H9 (cell line): ENCODE results near the gene BROX. TPM values are rescaled to one million over a fixed set of nuclear protein-coding genes. Genes with fewer than 3 reads are reported as not detected.

Experiments
- DNase-seq: peaks from one replicate; pipeline ENCODE4 v3.0.0-alpha.2; 2017
- H2AFZ ChIP-seq: one replicate; pipeline ENCODE4 v1.6.1; 2013; ENCODE audit warnings: mild to moderate bottlenecking, low read length, control low read depth, moderate library complexity
- H2AK5ac ChIP-seq: 2 replicates; pipeline ENCODE4 v1.6.1; 2013; ENCODE audit warnings: low read length, control low read depth, mixed read lengths; ENCODE audit not compliant: insufficient read length
- H2BK120ac ChIP-seq: one replicate; pipeline ENCODE4 v1.6.1; 2013; ENCODE audit warnings: low read depth, mild to moderate bottlenecking, low read length, control low read depth, inconsistent platforms; ENCODE audit not compliant: poor library complexity, severe bottlenecking
- H2BK12ac ChIP-seq: 2 replicates; pipeline ENCODE4 v1.6.1; 2013; ENCODE audit warnings: low read length, control low read depth, mixed read lengths, low read depth; ENCODE audit not compliant: insufficient read length
- H2BK15ac ChIP-seq: 2 replicates; pipeline ENCODE4 v1.6.1; 2013; ENCODE audit warnings: low read depth, low read length, control low read depth
- H2BK20ac ChIP-seq: one replicate; pipeline ENCODE4 v1.6.1; 2013; ENCODE audit warnings: low read depth, mild to moderate bottlenecking, low read length, control low read depth, inconsistent platforms; ENCODE audit not compliant: poor library complexity, severe bottlenecking
- H2BK5ac ChIP-seq: 2 replicates; pipeline ENCODE4 v1.6.1; 2013; ENCODE audit warnings: low read length, control low read depth, mixed read lengths; ENCODE audit not compliant: insufficient read length
- H3K14ac ChIP-seq: 2 replicates; pipeline ENCODE4 v1.6.1; 2013; ENCODE audit warnings: low read length, control low read depth; ENCODE audit not compliant: insufficient read depth
- H3K18ac ChIP-seq: 2 replicates; pipeline ENCODE4 v1.6.1; 2013; ENCODE audit warnings: low read depth, mild to moderate bottlenecking, mixed read lengths, low read length, control low read depth; ENCODE audit not compliant: insufficient read length
- H3K23ac ChIP-seq: 2 replicates; pipeline ENCODE4 v1.6.1; 2013; ENCODE audit warnings: low read length, control low read depth, mixed read lengths, low read depth; ENCODE audit not compliant: insufficient read length
- H3K23me2 ChIP-seq: 2 replicates; pipeline ENCODE4 v1.6.1; 2013; ENCODE audit warnings: low read depth, mild to moderate bottlenecking, mixed read lengths, low read length, control low read depth; ENCODE audit not compliant: insufficient read length, poor library complexity, severe bottlenecking
- H3K27ac ChIP-seq: 2 replicates; pipeline ENCODE4 v1.5.1; 2013; ENCODE audit warnings: low read length, control low read depth, mixed read lengths, low read depth; ENCODE audit not compliant: insufficient read length
- H3K27me3 ChIP-seq: 2 replicates; pipeline ENCODE4 v1.6.1; 2013; ENCODE audit warnings: low read length, control low read depth, inconsistent platforms; ENCODE audit not compliant: insufficient read depth
- H3K4ac ChIP-seq: 2 replicates; pipeline ENCODE4 v1.6.1; 2013; ENCODE audit warnings: low read depth, mild to moderate bottlenecking, control low read depth, inconsistent platforms, low read length, moderate library complexity
- H3K4me1 ChIP-seq: 2 replicates; pipeline ENCODE4 v1.6.1; 2013; ENCODE audit warnings: low read length, control low read depth, inconsistent platforms; ENCODE audit not compliant: insufficient read depth
- H3K4me2 ChIP-seq: 2 replicates; pipeline ENCODE4 v1.6.1; 2013; ENCODE audit warnings: low read length, control low read depth, mixed read lengths; ENCODE audit not compliant: insufficient read length, insufficient read depth
- H3K56ac ChIP-seq: 2 replicates; pipeline ENCODE4 v1.6.1; 2013; ENCODE audit warnings: low read depth, mild to moderate bottlenecking, mixed read lengths, low read length, control low read depth; ENCODE audit not compliant: insufficient read length
- H3K79me1 ChIP-seq: 2 replicates; pipeline ENCODE4 v1.6.1; 2013; ENCODE audit warnings: low read depth, mild to moderate bottlenecking, moderate library complexity, low read length, control low read depth, inconsistent platforms; ENCODE audit not compliant: insufficient read depth, poor library complexity, severe bottlenecking
- H3K79me2 ChIP-seq: 2 replicates; pipeline ENCODE4 v1.6.1; 2013; ENCODE audit warnings: low read length, control low read depth, inconsistent platforms; ENCODE audit not compliant: insufficient read depth
- H3K9ac ChIP-seq: 2 replicates; pipeline ENCODE4 v1.6.1; 2013; ENCODE audit warnings: low read length, control low read depth, mixed read lengths; ENCODE audit not compliant: insufficient read length; ENCODE audit errors: extremely low read depth
- H3K9me3 ChIP-seq: one replicate; pipeline ENCODE4 v1.6.1; 2013; ENCODE audit warnings: low read depth, low read length, inconsistent platforms; ENCODE audit not compliant: control insufficient read depth
- H3T11ph ChIP-seq: one replicate; pipeline ENCODE4 v1.6.1; 2013; ENCODE audit warnings: mild to moderate bottlenecking, low read length, control low read depth, inconsistent platforms
- H4K20me1 ChIP-seq: one replicate; pipeline ENCODE4 v1.6.1; 2013; ENCODE audit not compliant: control insufficient read depth, insufficient read length, insufficient read depth
- H4K5ac ChIP-seq: 2 replicates; pipeline ENCODE4 v1.6.1; 2013; ENCODE audit warnings: low read depth, mild to moderate bottlenecking, mixed read lengths, low read length, control low read depth; ENCODE audit not compliant: insufficient read length
- H4K8ac ChIP-seq: replicated peaks from 2 replicates; pipeline ENCODE4 v1.6.1; 2013; ENCODE audit warnings: low read length, control low read depth, mixed read lengths, low read depth; ENCODE audit not compliant: insufficient read length
- H4K91ac ChIP-seq: 2 replicates; pipeline ENCODE4 v1.6.1; 2013; ENCODE audit warnings: low read depth, mild to moderate bottlenecking, moderate library complexity, mixed read lengths, low read length, control low read depth; ENCODE audit not compliant: insufficient read length
- H3K27ac Mint-ChIP-seq, 3 experiments: 2 replicates in 2 of 3; 3 replicates in 1 of 3; pipeline ENCODE4 v1.8.0; 2020 to 2021; ENCODE audit warnings: mixed read lengths in 3 of 3, mild to moderate bottlenecking in 1 of 3, moderate library complexity in 1 of 3
- H3K27me3 Mint-ChIP-seq: 2 replicates; pipeline ENCODE4 v1.8.0; 2021; ENCODE audit warnings: low read depth, mild to moderate bottlenecking, moderate library complexity, mixed read lengths
- H3K36me3 Mint-ChIP-seq, 3 experiments: 2 replicates in 2 of 3; 3 replicates in 1 of 3; pipeline ENCODE4 v1.8.0; 2020 to 2021; ENCODE audit warnings: low read depth in 3 of 3, mixed read lengths in 3 of 3; ENCODE audit not compliant: insufficient read depth in 1 of 3
- H3K4me1 Mint-ChIP-seq, 2 experiments: 2 replicates each; pipeline ENCODE4 v1.8.0; 2020; ENCODE audit warnings: mixed read lengths in 2 of 2
- H3K4me3 Mint-ChIP-seq, 2 experiments: 2 replicates in 1 of 2; 3 replicates in 1 of 2; pipeline ENCODE4 v1.8.0; 2020 to 2021; ENCODE audit warnings: mild to moderate bottlenecking in 2 of 2, mixed read lengths in 2 of 2, moderate library complexity in 1 of 2
- H3K9me3 Mint-ChIP-seq, 2 experiments: 2 replicates in 1 of 2; 3 replicates in 1 of 2; pipeline ENCODE4 v1.8.0; 2020; ENCODE audit warnings: mild to moderate bottlenecking in 2 of 2, mixed read lengths in 2 of 2, moderate library complexity in 1 of 2
- CTCF ChIP-seq: fragments of 200-600 bp; sonication (generic); conservative IDR thresholded peaks from 3 replicates; pipeline ENCODE4 v1.8.0; 2021; ENCODE audit warnings: antibody characterized with exemption, mild to moderate bottlenecking
- total RNA-seq: library from RNA; stranded (reverse); gene quantifications from 2 replicates; pipeline ENCODE4 v1.2.1, GENCODE V29; 2021

Gene BROX
- total RNA-seq, 1 experiment from 2014 or later, result 27.8 TPM

GRCh38 chr1:222749927-222750326 is 37.6 kb downstream of the BROX start:
- H3K9me3 Mint-ChIP-seq, result no peaks in the 10 kb centered on the region
- Histone ChIP-seq H3K23me2 (no peaks in the 10 kb centered on the region), H3K18ac (no peak overlapping the region)

More at GRCh38 chr1:222749927-222750326, 37.6 kb downstream of the BROX start:
- no peak overlapping the region for H2BK15ac ChIP-seq
- H3T11ph ChIP-seq, result no peak overlapping the region
- DNase-seq, result no peak
- Mint-ChIP-seq H3K4me1 (no peaks in the 10 kb centered on the region), H3K27ac (no peak overlapping the region), H3K4me3 (no peak overlapping the region), H3K27me3 (peaks cover 4% of the 10 kb centered on the region; the same call in 1 of the 2 replicates), H3K36me3 (no peaks in the 10 kb centered on the region)
- no peak overlapping the region for H2BK12ac ChIP-seq
- H3K27me3 ChIP-seq, result no peaks in the 10 kb centered on the region
- no peak overlapping the region for H3K4ac ChIP-seq
- no peak overlapping the region for H2AK5ac ChIP-seq
- H3K56ac ChIP-seq, result no peak overlapping the region
- no peaks in the 10 kb centered on the region for H3K9me3 ChIP-seq
- no peak overlapping the region for H3K14ac ChIP-seq
- H2BK5ac ChIP-seq, result no peak overlapping the region
- no peak overlapping the region for H2BK120ac ChIP-seq
- H4K20me1 ChIP-seq, result no peaks in the 10 kb centered on the region
- H2BK20ac ChIP-seq, result no peak overlapping the region
- no peak overlapping the region for H3K4me2 ChIP-seq
- H3K27ac ChIP-seq, result no peak overlapping the region
- no peak overlapping the region for H4K5ac ChIP-seq
- no peak overlapping the region for H3K9ac ChIP-seq
- H3K4me1 ChIP-seq, result no peaks in the 10 kb centered on the region
- H4K91ac ChIP-seq, result no peak overlapping the region
- peak; percentile 29; the same call in 2 of the 3 replicates for TF ChIP-seq CTCF
- H4K8ac ChIP-seq, result no peak overlapping the region
- no peak overlapping the region for H2AFZ ChIP-seq
- no peaks in the 10 kb centered on the region for H3K79me1 ChIP-seq
- no peaks in the 10 kb centered on the region for H3K79me2 ChIP-seq
- H3K23ac ChIP-seq, result no peak overlapping the region
